NCI-H82 (cell line): Measurements from ENCODE around the gene SRRT.
"Not testable (repeated sequence)": the region's sequence is repeated elsewhere in the genome, so short reads cannot be mapped to it uniquely, and the experiment has no call there.

Source experiments
- DNase-seq: peaks from one replicate; lab custom pipeline; 2025; lab: John Stamatoyannopoulos, UW

Gene SRRT

GRCh38 chr7:100874577-100875355 lies at the start of gene SRRT:
Gene SRRT, plus strand, starts transcription at chr7:100875103. Its CDS starts 488 bp downstream, at chr7:100875591.
- DNase-seq, result peak; percentile 99

GRCh38 chr7:100825215-100825671 lies 49.7 kb upstream of the SRRT start:
- DNase-seq, result no peak

GRCh38 chr7:100825751-100826513 lies 49.0 kb upstream of the SRRT start:
- DNase-seq, result peak; percentile 14

GRCh38 chr7:100826514-100827329 lies 48.2 kb upstream of the SRRT start:
- no peak for DNase-seq

GRCh38 chr7:100827330-100828226 lies 47.3 kb upstream of the SRRT start, which contains the start of gene EPHB4:
Gene EPHB4, minus strand, starts transcription at chr7:100827523. Its CDS starts 493 bp downstream, at chr7:100827030.
- DNase-seq, result no peak

GRCh38 chr7:100829150-100829716 lies 45.7 kb upstream of the SRRT start:
- DNase-seq, result no peak

GRCh38 chr7:100830396-100830795 lies 44.5 kb upstream of the SRRT start:
- no peak for DNase-seq

- no peak for DNase-seq
These were observed 42.6 kb upstream of the SRRT start for GRCh38 chr7:100832281-100832633.

GRCh38 chr7:100835903-100836811 lies 38.7 kb upstream of the SRRT start:
- DNase-seq, result peak; percentile 38

GRCh38 chr7:100836812-100837098 lies 38.1 kb upstream of the SRRT start:
- DNase-seq, result no peak

GRCh38 chr7:100837099-100837836 lies 37.6 kb upstream of the SRRT start:
- peak; percentile 93 for DNase-seq

- no peak for DNase-seq
These were observed 35.5 kb upstream of the SRRT start for GRCh38 chr7:100839361-100839760.

GRCh38 chr7:100840470-100841100 lies 34.3 kb upstream of the SRRT start:
- no peak for DNase-seq

GRCh38 chr7:100847360-100847759 lies 27.5 kb upstream of the SRRT start:
- DNase-seq, result no peak

GRCh38 chr7:100852048-100852872 lies 22.6 kb upstream of the SRRT start, which contains the start of gene SLC12A9:
Gene SLC12A9, plus strand, starts transcription at chr7:100852713. Its CDS starts 1,485 bp downstream, at chr7:100854198.
- DNase-seq, result peak; percentile 94

- DNase-seq, result no peak
These were observed 20.6 kb upstream of the SRRT start for GRCh38 chr7:100854146-100854895.

- not testable (repeated sequence) for DNase-seq
These were observed 20.0 kb upstream of the SRRT start for GRCh38 chr7:100854899-100855298.
